K562 (cell line): ENCODE measurements around the gene ZFPM1. TPM values are rescaled to one million over a fixed set of nuclear protein-coding genes. Genes with fewer than 3 reads are reported as not detected.

Experiments used
- BRCA1 ChIP-seq, 2 experiments: fragments of 450-650 bp in 1 of 2; sonication (generic) in 1 of 2; formaldehyde crosslinking in 1 of 2; IDR thresholded peaks; 2 replicates each; pipeline versions ENCODE4 v1.5.0 to v1.6.1; 2017 to 2020; ENCODE audit warnings: mild to moderate bottlenecking in 1 of 2, missing genetic modification reagents in 1 of 2
- GTF2A2 ChIP-seq: IDR thresholded peaks from 2 replicates; pipeline ENCODE4 v1.6.1; 2016; ENCODE audit warnings: mild to moderate bottlenecking, missing genetic modification characterization, missing compliant biosample characterization
- HES1 ChIP-seq: fragments of 450-650 bp; IDR thresholded peaks from 2 replicates; pipeline ENCODE4 v1.6.1; 2016; ENCODE audit warnings: low read depth, mild to moderate bottlenecking, moderate library complexity
- L3MBTL2 ChIP-seq: fragments of 450-650 bp; IDR thresholded peaks from 2 replicates; pipeline ENCODE4 v1.6.1; 2016; ENCODE audit warnings: mild to moderate bottlenecking, moderate library complexity
- MLLT1 ChIP-seq, 2 experiments: fragments of 450-650 bp; IDR thresholded peaks; 2 replicates each; pipeline ENCODE4 v1.6.1; 2016
- NR0B1 ChIP-seq: fragments of 450-650 bp; IDR thresholded peaks from one replicate; pipeline ENCODE4 v1.6.1; 2018; ENCODE audit warnings: mild to moderate bottlenecking, moderate library complexity; ENCODE audit not compliant: partially characterized antibody
- POLR2H ChIP-seq: IDR thresholded peaks from 2 replicates; pipeline ENCODE4 v1.6.1; 2016; ENCODE audit warnings: missing genetic modification characterization, low read depth, mild to moderate bottlenecking, control low read depth, missing compliant biosample characterization, moderate library complexity
- SMAD4 ChIP-seq: fragments of 250-450 bp; sonication (Bioruptor Pico); conservative IDR thresholded peaks from 2 replicates; pipeline ENCODE4 v1.8.0; 2021; ENCODE audit warnings: inconsistent platforms, mild to moderate bottlenecking, moderate library complexity
- SMARCB1 ChIP-seq: IDR thresholded peaks from 2 replicates; pipeline ENCODE4 v1.6.1; 2011; ENCODE audit warnings: improper control_type of control experiment, low read depth; ENCODE audit not compliant: insufficient read length
- SMC3 ChIP-seq: conservative IDR thresholded peaks from 2 replicates; pipeline ENCODE4 v1.6.1; 2011; ENCODE audit warnings: low read depth, low read length, improper control_type of control experiment; ENCODE audit not compliant: insufficient read depth
- YBX1 ChIP-seq: fragments of 450-650 bp; IDR thresholded peaks from 2 replicates; pipeline ENCODE4 v1.7.1; 2016; ENCODE audit warnings: mild to moderate bottlenecking
- ZBTB49 ChIP-seq: sonication (generic); formaldehyde crosslinking; IDR thresholded peaks from 2 replicates; pipeline ENCODE4 v1.8.0; 2022; ENCODE audit warnings: missing genetic modification reagents, mild to moderate bottlenecking, borderline replicate concordance
- ZBTB9 ChIP-seq: fragments of 450-650 bp; formaldehyde crosslinking; IDR thresholded peaks from 2 replicates; pipeline ENCODE4 v1.4.0; 2020; ENCODE audit warnings: mild to moderate bottlenecking, moderate library complexity
- ZC3H8 ChIP-seq: fragments of 450-650 bp; IDR thresholded peaks from 2 replicates; pipeline ENCODE4 v1.6.1; 2017
- ZNF780A ChIP-seq: fragments of 250-450 bp; sonication (Bioruptor Pico); IDR thresholded peaks from 2 replicates; pipeline ENCODE4 v1.5.0; 2021; ENCODE audit warnings: mild to moderate bottlenecking
- ZSCAN32 ChIP-seq: fragments of 450-650 bp; formaldehyde crosslinking; IDR thresholded peaks from 2 replicates; pipeline ENCODE4 v1.4.0; 2020; ENCODE audit warnings: mild to moderate bottlenecking, moderate library complexity
- polyA plus RNA-seq, 8 experiments: library from polyadenylated mRNA; depleted of rRNA in 4 of 8; stranded (reverse) in 5 of 8; unstranded in 3 of 8; fragments of >200 nt; fragmentation: Nextera tagmentation in 2 of 8; fragmentation: Illumina TruSeq in 1 of 8; extraction: Ambion mirVana in 2 of 8; extraction: Trizol in 1 of 8; gene quantifications; 2 replicates each; pipeline versions ENCODE4 v1.2.1 to v1.2.3, GENCODE V29; 2011 to 2014; ENCODE audit warnings: inconsistent platforms in 1 of 8, missing spikeins in 1 of 8
- total RNA-seq, 7 experiments: library from RNA; depleted of rRNA in 6 of 7; stranded (reverse); fragments of >200 nt in 6 of 7; fragmentation: Illumina TruSeq in 2 of 7; extraction: Trizol in 2 of 7; gene quantifications; 2 replicates each; pipeline versions ENCODE4 v1.2.1 to v1.2.3, GENCODE V29; 2011 to 2021; ENCODE audit warnings: low replicate concordance in 1 of 7

Gene ZFPM1
- total and polyA plus RNA-seq, 9 of the 15 experiments (the other 6 are each of a cell fraction or from before 2014, with no cell fraction given): 0.03 to 35.9 (median 1.4) TPM

- TF ChIP-seq ZNF780A (CRISPR knock-in tag): no peak
- no peak for TF ChIP-seq NR0B1
- TF ChIP-seq SMARCB1: no peak
- TF ChIP-seq ZBTB49 (CRISPR knock-in tag): no peak
- TF ChIP-seq SMC3: peak; percentile 99
- TF ChIP-seq YBX1: no peak
- TF ChIP-seq ZBTB9 (CRISPR knock-in tag): 0 out of 2 replicates have a peak, but pooled peaks have one; percentile 26
- no peak for TF ChIP-seq HES1
- TF ChIP-seq SMAD4: no peak
- no peak for TF ChIP-seq GTF2A2 (tag)
- peak; percentile 49; the same call in 1 of the 2 replicates for TF ChIP-seq L3MBTL2
- no peak for TF ChIP-seq ZC3H8
- TF ChIP-seq ZSCAN32 (CRISPR knock-in tag): no peak
- no peak for TF ChIP-seq POLR2H (tag)
- TF ChIP-seq BRCA1 (IDR thresholded peaks at IDR 0.05): no peak
- no peak for TF ChIP-seq BRCA1 (CRISPR knock-in tag; IDR thresholded peaks at IDR 0.05)
- no peak for TF ChIP-seq MLLT1 (IDR thresholded peaks at IDR 0.05)
Observed at GRCh38 chr16:88442727-88443576, 10.1 kb upstream of the ZFPM1 start (continued).
